Measurements from ENCODE around the gene LHPP. TPM values are rescaled to one million over a fixed set of nuclear protein-coding genes. Genes with fewer than 3 reads are reported as not detected.
A peak's percentile ranks its signal among the peaks of the same experiment; 100 is the strongest.

The LHPP gene
- total RNA-seq, 2 donors from 2014 or later = 7.4 to 10.6 TPM

DNA sequence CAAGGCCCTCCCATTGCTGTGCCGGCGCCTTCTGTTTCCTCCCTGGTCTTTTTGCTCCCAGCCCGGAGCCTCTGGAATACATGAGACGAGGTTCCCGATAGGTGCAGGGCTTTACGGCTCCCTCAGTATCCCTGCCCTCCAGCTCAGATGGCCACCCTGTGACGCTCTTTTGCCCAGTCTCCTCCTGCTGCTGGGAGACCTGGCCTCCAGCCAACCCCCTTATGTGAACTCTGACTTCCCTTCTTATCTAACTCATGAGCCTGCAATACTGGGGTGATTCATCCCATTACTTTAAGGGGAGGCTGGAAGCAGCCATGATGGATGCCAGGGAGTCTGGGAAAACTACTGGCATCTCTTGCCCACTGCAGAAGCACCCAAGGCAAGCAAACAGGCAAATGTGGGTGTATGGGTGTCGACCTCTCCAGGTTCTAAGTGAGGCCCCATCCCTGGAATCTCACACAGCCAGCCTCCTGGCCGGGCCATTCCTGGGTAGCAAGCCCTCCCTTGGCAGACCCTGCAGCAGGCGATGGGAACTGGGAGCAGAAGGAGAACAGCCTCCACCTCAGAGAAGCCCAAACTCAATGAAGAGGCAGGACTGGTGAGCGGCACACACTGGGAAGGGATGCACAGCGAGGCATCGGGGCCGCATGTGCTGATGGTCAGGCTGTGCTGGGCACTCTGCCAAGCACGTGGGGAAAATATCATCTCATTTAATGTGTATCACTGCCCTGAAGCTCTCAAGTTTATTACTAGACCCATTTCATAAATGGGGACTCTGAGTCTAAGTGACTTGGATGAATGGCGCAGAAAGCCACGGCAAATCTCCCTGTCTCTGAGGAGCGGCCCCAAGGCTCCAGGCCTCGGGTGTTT, 185.1 kb downstream of the LHPP start:
- peaks cover 15% of the 10 kb centered on the region for H3K36me3 Mint-ChIP-seq (ENCODE audit: low read depth)

DNA sequence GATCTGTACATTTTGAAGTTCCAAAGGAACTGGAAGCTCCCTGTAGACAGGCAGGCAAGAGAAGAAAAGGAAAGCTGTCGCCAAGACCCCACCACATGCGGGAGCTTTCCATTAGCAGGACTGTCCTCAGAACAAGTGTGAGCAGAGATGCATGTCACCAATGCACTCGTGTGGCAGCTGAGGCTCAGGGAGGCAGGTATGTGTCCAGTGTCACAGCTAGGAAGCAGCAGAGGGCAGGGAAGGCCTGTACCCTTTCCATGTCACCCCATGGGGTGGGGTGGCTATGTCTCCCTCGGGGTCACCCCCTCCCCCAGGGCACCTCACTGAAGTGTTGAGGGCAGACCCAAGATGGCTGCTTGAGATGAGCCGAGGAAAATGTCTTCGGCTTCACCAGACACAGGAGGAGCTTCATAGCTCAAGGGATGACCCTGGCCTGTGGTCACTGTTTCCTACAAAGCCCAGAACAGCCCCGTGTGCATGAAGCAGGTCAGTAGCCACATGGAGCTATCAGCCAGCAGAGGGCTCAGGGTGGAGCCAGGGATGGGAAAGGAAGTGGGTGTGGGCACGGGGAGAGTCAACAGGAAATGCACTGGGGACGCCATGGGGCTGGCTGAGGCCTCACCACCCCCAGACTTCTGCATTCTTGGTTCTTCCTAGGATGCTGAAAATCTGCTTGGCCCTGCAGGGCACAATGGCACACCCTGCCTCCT, 186.0 kb downstream of the LHPP start:
- Mint-ChIP-seq H3K9me3 (no peaks in the 10 kb centered on the region), H3K36me3 (ENCODE audit: low read depth) (peaks cover 10% of the 10 kb centered on the region), H3K27me3 (no peaks in the 10 kb centered on the region), H3K4me3 (peak overlapping the region; percentile 72), H3K27ac (peak overlapping the region; percentile 68), H3K4me1 (peaks cover 52% of the 10 kb centered on the region)
- ATAC-seq (replicated peaks) = peak; percentile 68

More for the DNA sequence above, 185.1 kb downstream of the LHPP start:
- peak overlapping the region; percentile 72 for H3K4me3 Mint-ChIP-seq
- no peaks in the 10 kb centered on the region for H3K27me3 Mint-ChIP-seq
- H3K27ac Mint-ChIP-seq = peak overlapping the region; percentile 68
- H3K9me3 Mint-ChIP-seq = no peaks in the 10 kb centered on the region
- no peak for ATAC-seq (replicated peaks)
- peaks cover 57% of the 10 kb centered on the region for H3K4me1 Mint-ChIP-seq

DNA sequence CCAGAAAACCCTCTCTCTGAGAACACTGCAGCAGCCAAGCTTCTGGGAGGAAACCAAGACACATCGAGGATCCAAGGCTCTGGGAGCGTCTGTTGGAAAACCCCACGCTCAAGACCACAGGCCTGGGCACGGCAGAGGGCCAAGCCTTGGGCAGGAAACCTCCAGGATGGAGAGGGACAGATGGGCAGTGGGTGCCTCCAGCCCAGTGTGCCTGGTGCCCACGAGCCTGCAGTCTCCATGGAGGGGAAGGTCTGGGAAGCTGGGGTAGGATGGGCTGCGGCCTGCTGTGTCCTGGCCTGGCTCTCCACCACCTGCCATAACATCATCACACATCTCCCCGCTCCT, 186.5 kb downstream of the LHPP start:
- Mint-ChIP-seq H3K27me3 (no peaks in the 10 kb centered on the region), H3K27ac (peak overlapping the region; percentile 68), H3K4me3 (peak overlapping the region; percentile 72), H3K36me3 (ENCODE audit: low read depth) (peaks cover 5% of the 10 kb centered on the region), H3K9me3 (no peaks in the 10 kb centered on the region), H3K4me1 (peaks cover 48% of the 10 kb centered on the region)
- ATAC-seq (replicated peaks) = no peak

DNA sequence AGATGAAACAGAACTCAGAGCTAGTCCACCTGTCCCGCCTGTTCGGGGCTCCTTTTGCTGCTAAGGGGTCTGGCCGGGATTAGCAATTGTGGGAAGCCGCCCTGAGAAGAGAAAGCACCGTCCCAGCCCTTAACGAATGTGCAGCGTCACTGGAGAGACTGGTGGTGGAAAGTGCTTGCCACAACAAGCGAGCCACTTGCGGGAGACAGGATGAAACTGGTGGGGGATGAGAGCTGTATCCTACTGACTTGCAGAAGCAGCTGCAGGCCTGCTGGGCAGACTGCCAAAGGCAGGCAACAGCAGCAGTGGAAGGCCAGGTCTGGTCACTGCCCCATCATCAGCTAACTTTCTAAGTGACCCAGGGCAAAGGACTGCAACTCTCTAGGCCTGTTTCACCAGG, 187.1 kb downstream of the LHPP start:
- H3K4me1 Mint-ChIP-seq = peaks cover 48% of the 10 kb centered on the region
- H3K4me3 Mint-ChIP-seq = peak overlapping the region; percentile 72
- H3K27me3 Mint-ChIP-seq = no peaks in the 10 kb centered on the region
- no peaks in the 10 kb centered on the region for H3K36me3 Mint-ChIP-seq (ENCODE audit: low read depth)
- H3K9me3 Mint-ChIP-seq = no peaks in the 10 kb centered on the region
- peak; percentile 67 for ATAC-seq (replicated peaks)
- peak overlapping the region; percentile 68 for H3K27ac Mint-ChIP-seq

GRCh38 chr10:124649214-124649613, 187.6 kb downstream of the LHPP start:
- peaks cover 46% of the 10 kb centered on the region for H3K4me1 Mint-ChIP-seq
- no peak for ATAC-seq (replicated peaks)
- no peaks in the 10 kb centered on the region for H3K36me3 Mint-ChIP-seq (ENCODE audit: low read depth)
- H3K27ac Mint-ChIP-seq = peak overlapping the region; percentile 69
- peak overlapping the region; percentile 72 for H3K4me3 Mint-ChIP-seq
- H3K27me3 Mint-ChIP-seq = no peaks in the 10 kb centered on the region
- no peaks in the 10 kb centered on the region for H3K9me3 Mint-ChIP-seq

GRCh38 chr10:124650263-124650662, 188.6 kb downstream of the LHPP start:
- peaks cover 46% of the 10 kb centered on the region for H3K4me1 Mint-ChIP-seq
- no peaks in the 10 kb centered on the region for H3K27me3 Mint-ChIP-seq
- H3K27ac Mint-ChIP-seq = peak overlapping the region; percentile 69
- H3K9me3 Mint-ChIP-seq = no peaks in the 10 kb centered on the region
- peak overlapping the region; percentile 52 for H3K4me3 Mint-ChIP-seq
- ATAC-seq (replicated peaks) = no peak
- H3K36me3 Mint-ChIP-seq (ENCODE audit: low read depth) = no peaks in the 10 kb centered on the region

- Mint-ChIP-seq H3K9me3 (no peaks in the 10 kb centered on the region), H3K4me3 (peak overlapping the region; percentile 52), H3K36me3 (ENCODE audit: low read depth) (no peaks in the 10 kb centered on the region), H3K27me3 (no peaks in the 10 kb centered on the region), H3K4me1 (peaks cover 52% of the 10 kb centered on the region), H3K27ac (peak overlapping the region; percentile 69)
- ATAC-seq (replicated peaks) = peak; percentile 68
Observed at GRCh38 chr10:124650820-124651401, 189.3 kb downstream of the LHPP start.

DNA sequence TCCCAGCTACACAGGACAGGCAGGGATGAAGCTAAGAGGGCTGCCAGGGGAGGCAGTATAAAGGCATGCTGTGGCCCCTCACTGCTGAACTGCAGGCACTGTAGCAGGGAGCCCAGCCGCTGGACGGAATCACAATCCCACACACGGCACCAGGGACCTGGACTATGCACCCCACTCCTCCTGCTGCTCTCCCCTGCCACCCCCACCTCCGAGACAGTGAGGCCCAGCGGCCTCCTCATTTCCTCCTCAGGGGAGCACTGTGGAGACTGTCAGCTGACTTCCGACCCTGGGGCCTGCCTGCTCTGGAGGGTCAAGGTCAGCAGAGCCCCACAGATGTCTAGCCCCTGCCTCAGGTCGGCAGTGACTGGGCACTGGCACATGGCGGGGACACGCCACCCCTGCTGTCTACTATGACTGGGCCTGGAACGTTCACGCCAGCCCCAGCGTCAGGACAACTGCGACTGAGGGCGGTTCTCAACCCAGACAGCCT, 189.8 kb downstream of the LHPP start:
- ATAC-seq (replicated peaks) = peak; percentile 13
- Mint-ChIP-seq H3K27ac (peak overlapping the region; percentile 69), H3K36me3 (ENCODE audit: low read depth) (no peaks in the 10 kb centered on the region), H3K4me3 (peak overlapping the region; percentile 52), H3K4me1 (peaks cover 50% of the 10 kb centered on the region), H3K9me3 (no peaks in the 10 kb centered on the region), H3K27me3 (no peaks in the 10 kb centered on the region)

- Mint-ChIP-seq H3K36me3 (ENCODE audit: low read depth) (peaks cover 1% of the 10 kb centered on the region), H3K27ac (peak overlapping the region; percentile 69), H3K9me3 (no peaks in the 10 kb centered on the region), H3K4me1 (peaks cover 48% of the 10 kb centered on the region), H3K27me3 (no peaks in the 10 kb centered on the region), H3K4me3 (peak overlapping the region; percentile 52)
- ATAC-seq (replicated peaks) = no peak
Observed at GRCh38 chr10:124652200-124652599, 190.6 kb downstream of the LHPP start.

GRCh38 chr10:124652701-124653100, 191.1 kb downstream of the LHPP start:
- Mint-ChIP-seq H3K36me3 (ENCODE audit: low read depth) (peaks cover 6% of the 10 kb centered on the region), H3K9me3 (no peaks in the 10 kb centered on the region), H3K4me1 (peaks cover 48% of the 10 kb centered on the region), H3K4me3 (no peak overlapping the region), H3K27ac (peak overlapping the region; percentile 69), H3K27me3 (no peaks in the 10 kb centered on the region)
- no peak for ATAC-seq (replicated peaks)

GRCh38 chr10:124653311-124653710, 191.7 kb downstream of the LHPP start:
- Mint-ChIP-seq H3K4me1 (peaks cover 48% of the 10 kb centered on the region), H3K36me3 (ENCODE audit: low read depth) (peaks cover 9% of the 10 kb centered on the region), H3K27me3 (no peaks in the 10 kb centered on the region), H3K9me3 (no peaks in the 10 kb centered on the region), H3K27ac (no peak overlapping the region), H3K4me3 (no peak overlapping the region)
- ATAC-seq (replicated peaks) = no peak

GRCh38 chr10:124653811-124654651, 192.4 kb downstream of the LHPP start:
- H3K9me3 Mint-ChIP-seq = no peaks in the 10 kb centered on the region
- no peaks in the 10 kb centered on the region for H3K27me3 Mint-ChIP-seq
- ATAC-seq (replicated peaks) = no peak
- no peak overlapping the region for H3K4me3 Mint-ChIP-seq
- peaks cover 50% of the 10 kb centered on the region for H3K4me1 Mint-ChIP-seq
- H3K27ac Mint-ChIP-seq = no peak overlapping the region
- peaks cover 9% of the 10 kb centered on the region for H3K36me3 Mint-ChIP-seq (ENCODE audit: low read depth)

- no peak for ATAC-seq (replicated peaks)
Observed at GRCh38 chr10:124654686-124655085, 193.1 kb downstream of the LHPP start.

More at GRCh38 chr10:124654686-124655085, 193.1 kb downstream of the LHPP start:
- peak overlapping the region; percentile 72 for H3K27ac Mint-ChIP-seq
- H3K9me3 Mint-ChIP-seq = no peaks in the 10 kb centered on the region
- H3K4me3 Mint-ChIP-seq = peak overlapping the region; percentile 26
- H3K27me3 Mint-ChIP-seq = no peaks in the 10 kb centered on the region
- H3K4me1 Mint-ChIP-seq = peaks cover 51% of the 10 kb centered on the region
- H3K36me3 Mint-ChIP-seq (ENCODE audit: low read depth) = peaks cover 9% of the 10 kb centered on the region
